ENCODE data around the gene THRB.

THRB gene

GRCh38 chr3:24244491-24244890 lies 250.2 kb downstream of the THRB start:
- DNase-seq (ENCODE audit: low spot score), result no peak
- TF ChIP-seq, protein P1, sequence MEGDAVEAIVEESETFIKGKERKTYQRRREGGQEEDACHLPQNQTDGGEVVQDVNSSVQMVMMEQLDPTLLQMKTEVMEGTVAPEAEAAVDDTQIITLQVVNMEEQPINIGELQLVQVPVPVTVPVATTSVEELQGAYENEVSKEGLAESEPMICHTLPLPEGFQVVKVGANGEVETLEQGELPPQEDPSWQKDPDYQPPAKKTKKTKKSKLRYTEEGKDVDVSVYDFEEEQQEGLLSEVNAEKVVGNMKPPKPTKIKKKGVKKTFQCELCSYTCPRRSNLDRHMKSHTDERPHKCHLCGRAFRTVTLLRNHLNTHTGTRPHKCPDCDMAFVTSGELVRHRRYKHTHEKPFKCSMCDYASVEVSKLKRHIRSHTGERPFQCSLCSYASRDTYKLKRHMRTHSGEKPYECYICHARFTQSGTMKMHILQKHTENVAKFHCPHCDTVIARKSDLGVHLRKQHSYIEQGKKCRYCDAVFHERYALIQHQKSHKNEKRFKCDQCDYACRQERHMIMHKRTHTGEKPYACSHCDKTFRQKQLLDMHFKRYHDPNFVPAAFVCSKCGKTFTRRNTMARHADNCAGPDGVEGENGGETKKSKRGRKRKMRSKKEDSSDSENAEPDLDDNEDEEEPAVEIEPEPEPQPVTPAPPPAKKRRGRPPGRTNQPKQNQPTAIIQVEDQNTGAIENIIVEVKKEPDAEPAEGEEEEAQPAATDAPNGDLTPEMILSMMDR (IDR thresholded peaks at IDR 0.05; ENCODE audit: extremely low read depth, missing control alignments), result no peak

GRCh38 chr3:24242012-24242698 lies 252.5 kb downstream of the THRB start:
- no peak for DNase-seq (ENCODE audit: low spot score)
- TF ChIP-seq, protein P1 (IDR thresholded peaks at IDR 0.05; ENCODE audit: extremely low read depth, missing control alignments), result no peak

GRCh38 chr3:24240306-24240705 lies 254.3 kb downstream of the THRB start:
- TF ChIP-seq, protein P1 (IDR thresholded peaks at IDR 0.05; ENCODE audit: extremely low read depth, missing control alignments), result no peak
- no peak for DNase-seq (ENCODE audit: low spot score)

- peak; percentile 48 for DNase-seq (ENCODE audit: low spot score)
- TF ChIP-seq, protein P1 (IDR thresholded peaks at IDR 0.05; ENCODE audit: extremely low read depth, missing control alignments), result peak; percentile 46
Observed at GRCh38 chr3:24237971-24238706, 256.5 kb downstream of the THRB start.

- TF ChIP-seq, protein P1 (IDR thresholded peaks at IDR 0.05; ENCODE audit: extremely low read depth, missing control alignments), result no peak
- DNase-seq (ENCODE audit: low spot score), result no peak
Observed at GRCh38 chr3:24235121-24235520, 259.5 kb downstream of the THRB start.

DNA sequence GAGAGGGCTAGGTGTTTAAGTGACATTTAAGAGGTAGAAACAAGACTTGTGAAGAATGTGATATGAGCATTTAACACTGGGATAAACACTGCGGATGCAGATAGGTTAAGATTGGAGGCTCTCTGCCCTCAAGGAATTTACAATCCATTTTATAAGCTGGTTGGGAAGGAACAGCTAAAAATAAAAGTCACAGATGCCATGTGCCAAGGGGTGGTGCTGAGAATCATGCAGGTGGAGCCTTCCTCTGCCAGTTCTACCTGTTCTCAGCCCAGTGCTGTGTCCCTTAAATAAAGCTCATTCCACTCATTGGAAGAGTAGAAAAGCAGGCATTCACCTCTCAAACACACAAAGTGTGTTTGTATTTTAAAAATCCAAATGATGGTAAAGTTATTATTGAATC lies 261.9 kb downstream of the THRB start:
- no peak for DNase-seq (ENCODE audit: low spot score)
- TF ChIP-seq, protein P1 (IDR thresholded peaks at IDR 0.05; ENCODE audit: extremely low read depth, missing control alignments), result no peak

GRCh38 chr3:24229468-24230221 lies 265.0 kb downstream of the THRB start:
- DNase-seq (ENCODE audit: low spot score), result no peak
- TF ChIP-seq, protein P1 (IDR thresholded peaks at IDR 0.05; ENCODE audit: extremely low read depth, missing control alignments), result no peak

All from GM20000 (cell line).